ENCODE measurements around the gene RNF112. TPM values are rescaled to one million over a fixed set of nuclear protein-coding genes. Genes with fewer than 3 reads are reported as not detected.
"Not testable (repeated sequence)": the region's sequence is repeated elsewhere in the genome, so short reads cannot be mapped to it uniquely, and the experiment has no call there.

Gene RNF112
- total RNA-seq, 2 experiments from 2014 or later: 0.86 to 0.97 TPM

DNA sequence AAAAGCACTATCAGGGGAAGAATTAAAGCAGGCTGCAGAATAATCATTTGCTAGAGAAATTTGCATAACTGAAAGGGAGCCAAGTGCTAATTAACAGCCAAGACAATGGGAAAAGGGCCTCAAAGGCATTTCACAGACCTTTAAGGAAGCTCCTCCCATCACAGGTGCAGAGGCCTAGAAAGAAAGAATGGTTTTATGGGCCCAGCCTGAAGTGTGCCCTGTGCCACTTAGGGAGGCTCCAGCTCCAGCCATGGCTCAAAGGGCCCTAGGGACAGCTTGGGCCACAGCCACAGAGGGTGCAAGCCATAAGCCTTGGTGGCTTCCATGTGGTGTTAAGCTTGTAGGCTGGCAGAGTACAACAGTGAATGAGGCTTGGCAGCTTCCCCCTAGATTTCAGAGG is 50.1 kb downstream of the RNF112 start:
- Mint-ChIP-seq H3K27ac (no peak overlapping the region), H3K27me3 (peaks cover 1% of the 10 kb centered on the region), H3K4me3 (no peak overlapping the region), H3K36me3 (no peaks in the 10 kb centered on the region), H3K9me3 (no peaks in the 10 kb centered on the region), H3K4me1 (ENCODE audit: low read depth) (peaks cover 43% of the 10 kb centered on the region)
- DNase-seq: no peak
- ChIA-PET CTCF (interaction anchor here (1.6 to 3.3 kb wide), 2 partner anchors 14 to 98 kb away, joined by 5 to 13 read pairs; partner anchors contain the start of gene B9D1), POLR2A (no interaction called here)
- intact Hi-C loops (cut with micrococcal nuclease): no loop called here

DNA sequence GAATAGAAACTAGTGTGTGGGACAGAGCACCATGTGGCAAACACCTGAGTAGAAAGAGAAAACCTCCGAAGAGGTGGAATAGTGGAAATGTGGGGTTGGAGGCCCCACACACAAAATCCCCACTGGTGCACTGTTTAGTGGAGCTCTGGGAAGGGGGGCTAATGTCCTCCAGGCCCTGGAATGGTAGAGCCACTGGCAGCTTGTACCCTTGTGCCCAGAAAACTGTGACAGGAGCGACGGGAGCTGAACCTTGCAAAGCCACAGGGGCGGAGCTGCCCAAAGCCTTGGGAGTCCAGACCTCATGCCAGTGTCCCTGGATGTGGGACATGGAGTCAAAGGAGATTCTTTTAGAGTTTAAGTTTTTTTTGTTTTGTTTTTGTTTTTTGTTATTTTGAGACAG is 50.6 kb downstream of the RNF112 start:
- Mint-ChIP-seq H3K36me3 (no peaks in the 10 kb centered on the region), H3K4me1 (ENCODE audit: low read depth) (peaks cover 43% of the 10 kb centered on the region), H3K27me3 (peaks cover 1% of the 10 kb centered on the region), H3K27ac (no peak overlapping the region), H3K4me3 (no peak overlapping the region), H3K9me3 (no peaks in the 10 kb centered on the region)
- no peak for DNase-seq
- intact Hi-C loops (cut with micrococcal nuclease): no loop called here
- ChIA-PET CTCF (interaction anchor here (1.6 to 3.3 kb wide), 2 partner anchors 15 to 99 kb away, joined by 5 to 13 read pairs; partner anchors contain the start of gene B9D1), POLR2A (no interaction called here)

DNA sequence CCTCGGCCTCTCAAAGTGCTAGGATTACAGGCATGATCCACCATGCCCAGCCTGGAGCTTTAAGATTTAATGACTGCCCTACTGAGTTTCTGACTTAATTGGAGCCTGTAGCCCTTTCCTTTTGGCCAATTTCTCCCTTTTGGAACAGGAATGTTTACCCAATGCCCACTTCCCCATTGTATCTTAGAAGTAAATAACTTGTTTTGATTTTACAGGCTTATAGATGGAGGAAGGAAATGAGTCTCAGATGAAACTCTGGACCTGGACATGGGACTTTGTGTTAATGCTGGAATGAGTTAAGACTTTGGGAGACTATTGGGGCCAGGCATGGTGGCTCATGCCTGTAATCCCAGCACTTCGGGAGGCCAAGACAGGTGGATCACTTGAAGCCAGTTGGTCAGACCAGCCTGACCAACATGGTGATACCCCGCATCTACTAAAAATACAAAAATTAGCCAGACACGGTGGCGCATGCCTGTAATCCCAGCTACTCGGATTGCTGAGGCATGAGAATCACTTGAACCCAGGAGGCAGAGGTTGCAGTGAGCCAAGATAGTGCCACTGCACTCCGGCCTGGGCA is 51.5 kb downstream of the RNF112 start:
- not testable (repeated sequence) for H3K27me3 Mint-ChIP-seq

DNA sequence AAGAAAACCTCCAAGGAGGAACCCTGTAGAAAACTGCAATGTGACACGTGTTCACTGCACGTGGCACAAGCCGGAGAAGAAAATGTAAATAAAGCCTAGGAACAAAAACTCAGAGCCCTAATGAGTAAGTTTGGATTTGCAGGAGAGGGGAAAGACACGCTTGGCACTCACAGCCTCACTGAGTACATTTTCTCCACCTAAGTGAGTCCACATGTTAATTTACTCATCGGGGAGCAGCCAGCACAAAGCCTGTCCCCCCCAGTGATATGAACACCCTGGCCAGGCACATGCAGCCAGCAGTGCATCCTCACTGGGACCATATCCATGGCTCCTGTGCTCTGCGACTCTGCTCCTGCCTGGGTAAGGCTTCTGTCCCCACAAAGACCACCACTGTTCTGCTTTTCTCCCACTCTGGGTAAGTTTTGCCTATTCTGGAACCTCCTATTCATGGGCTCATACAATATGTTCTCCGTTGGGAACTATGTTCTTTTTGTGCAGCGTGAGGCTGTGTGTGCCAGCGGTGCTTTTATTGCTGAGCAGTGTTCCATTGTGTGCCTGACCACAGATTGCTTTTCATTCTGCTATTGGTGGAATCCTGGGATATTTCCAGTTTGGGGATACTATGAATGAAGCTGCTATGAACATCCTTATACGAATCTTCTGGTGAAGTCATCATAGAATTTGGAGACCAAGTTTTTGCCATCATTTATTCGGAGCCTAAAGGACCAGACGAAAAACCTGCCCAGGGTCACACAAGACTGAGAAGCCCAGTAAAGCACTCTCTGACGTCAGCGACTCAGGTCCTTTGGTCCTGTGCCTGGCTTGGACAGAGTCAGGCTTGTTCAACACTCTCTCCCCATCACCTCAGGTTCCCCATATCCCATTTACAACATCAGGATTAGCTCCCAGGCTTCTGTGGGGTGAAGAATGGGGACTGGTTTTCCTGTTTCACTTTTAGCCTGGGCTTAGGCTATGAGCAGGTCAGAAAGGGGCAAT is 53.3 kb downstream of the RNF112 start:
- intact Hi-C loops (cut with micrococcal nuclease): no loop called here
- ChIA-PET CTCF (no interaction called here), POLR2A (no interaction called here)
- Mint-ChIP-seq H3K36me3 (no peaks in the 10 kb centered on the region), H3K27me3 (no peaks in the 10 kb centered on the region), H3K4me3 (no peak overlapping the region), H3K9me3 (no peaks in the 10 kb centered on the region), H3K4me1 (ENCODE audit: low read depth) (peaks cover 32% of the 10 kb centered on the region), H3K27ac (no peak overlapping the region)
- DNase-seq: no peak

More for the DNA sequence above, 51.5 kb downstream of the RNF112 start:
- H3K4me1 Mint-ChIP-seq (ENCODE audit: low read depth): peaks cover 38% of the 10 kb centered on the region
- H3K36me3 Mint-ChIP-seq; H3K4me3 Mint-ChIP-seq; H3K27ac Mint-ChIP-seq; H3K9me3 Mint-ChIP-seq; POLR2A ChIA-PET; intact Hi-C loops (cut with micrococcal nuclease); DNase-seq: not testable (repeated sequence)
- CTCF ChIA-PET: interaction anchor here (1.6 to 3.3 kb wide), 2 partner anchors 16 to 100 kb away, joined by 5 to 13 read pairs; partner anchors contain the start of gene B9D1

Other genes starting within 250 kb of the RNF112 start
- gene EPN2, start 173.9 kb upstream of the RNF112 start, total RNA-seq: 10 to 100 TPM in 1 of 2 experiments, 1 to 10 TPM in 1; 9.0 to 12.0 TPM
- gene B9D1, start 48.5 kb upstream of the RNF112 start, total RNA-seq: 1 to 10 TPM; 7.2 to 7.6 TPM
- 10 to 100 TPM; 15.4 to 17.2 TPM for gene MAPK7, start 32.7 kb upstream of the RNF112 start, total RNA-seq
- gene MFAP4, start 24.0 kb upstream of the RNF112 start, total RNA-seq: not detected
- 1 to 10 TPM in 1 of 2 experiments, under 1 TPM in 1; 0.83 to 1.3 TPM for gene SLC47A1, start 122.6 kb downstream of the RNF112 start, total RNA-seq
- gene ALDH3A2, start 237.5 kb downstream of the RNF112 start, total RNA-seq: 10 to 100 TPM; 27.3 to 35.7 TPM

All from activated CD4-positive, alpha-beta memory T cell treated with anti-CD3 and anti-CD28 coated beads for 36 hours (primary cell).